ENCODE results near the gene HAP1. TPM values are rescaled to one million over a fixed set of nuclear protein-coding genes. Genes with fewer than 3 reads are reported as not detected.

The HAP1 gene
- total and polyA plus RNA-seq, 2 of the 8 experiments (the other 6 are each of a cell fraction or from before 2014, with no cell fraction given): 2.3 to 3.6 TPM

- Histone ChIP-seq H2AK5ac (ENCODE audit: low read depth, low read length) (no peak overlapping the region), H3K27ac (ENCODE audit: low read depth, low read length) (no peak overlapping the region), H3K4me2 (ENCODE audit: insufficient read depth in 1 of 2, low read depth in 2 of 2, low read length in 2 of 2) (no peak overlapping the region), H3K79me1 (ENCODE audit: low read depth, low read length) (no peaks in the 10 kb centered on the region), H3K79me2 (ENCODE audit: control insufficient read depth in 1 of 2, insufficient read depth in 2 of 2, low read length in 2 of 2) (no peaks in the 10 kb centered on the region), H3K23ac (ENCODE audit: insufficient read length) (no peak overlapping the region), H3K18ac (ENCODE audit: extremely low read depth, low read length) (no peak overlapping the region), H3K4me1 (replicated peaks in 1 of 4; ENCODE audit: control insufficient read depth in 3 of 4, insufficient read depth in 4 of 4, low read length in 3 of 4) (no peaks in the 10 kb centered on the region), H3K4me3 (ENCODE audit: extremely low read depth in 1 of 4, insufficient read depth in 2 of 4, low read depth in 3 of 4, low read length in 4 of 4) (no peak overlapping the region), H2AFZ (ENCODE audit: low read length) (no peak overlapping the region), H3K9me3 (ENCODE audit: insufficient read depth in 2 of 2, low read depth in 1 of 2, low read length in 1 of 2) (no peaks in the 10 kb centered on the region), H2BK20ac (ENCODE audit: low read length) (no peak overlapping the region), H3K9ac (replicated peaks in 1 of 4; ENCODE audit: extremely low read depth in 1 of 4, low read depth in 3 of 4, low read length in 3 of 4) (no peak overlapping the region), H2BK12ac (ENCODE audit: low read depth, low read length) (no peak overlapping the region), H3K36me3 (ENCODE audit: control insufficient read depth in 2 of 4, insufficient read depth in 4 of 4, low read length in 3 of 4) (no peaks in the 10 kb centered on the region), H3K27me3 (replicated peaks in 1 of 4; ENCODE audit: control insufficient read depth in 3 of 4, extremely low read depth in 1 of 4, insufficient read depth in 3 of 4, low read length in 3 of 4) (peaks cover 0 to 3% (median 0%) of the 10 kb centered on the region in 4 experiments; a peak in 2 of 7 replicates), H4K8ac (ENCODE audit: extremely low read depth, insufficient read depth, low read length) (no peak overlapping the region), H4K91ac (replicated peaks; ENCODE audit: insufficient read length, low read length) (no peak overlapping the region), H4K20me1 (replicated peaks in 1 of 2; ENCODE audit: control insufficient read depth in 1 of 2, insufficient read depth in 2 of 2, low read length in 2 of 2) (no peaks in the 10 kb centered on the region), H3K4ac (replicated peaks; ENCODE audit: insufficient read length, low read depth, low read length) (no peak overlapping the region), H2BK5ac (ENCODE audit: low read depth, low read length) (no peak overlapping the region), H2BK120ac (replicated peaks; ENCODE audit: low read depth, low read length) (no peak overlapping the region), H2BK15ac (ENCODE audit: low read length) (no peak overlapping the region), H4K5ac (ENCODE audit: insufficient read length, low read depth, low read length) (no peak overlapping the region), H3K23me2 (ENCODE audit: low read depth, low read length) (no peaks in the 10 kb centered on the region), H3K56ac (replicated peaks; ENCODE audit: insufficient read length, low read depth, low read length) (no peak overlapping the region), H3K14ac (ENCODE audit: insufficient read length) (no peak overlapping the region)
- TF ChIP-seq GTF2F1 (IDR thresholded peaks at IDR 0.05; ENCODE audit: borderline replicate concordance, low read depth, low read length) (no peak), GABPA (IDR thresholded peaks at IDR 0.05; ENCODE audit: borderline replicate concordance, insufficient read depth, low read length) (no peak), CREB1 (IDR thresholded peaks at IDR 0.05) (no peak), SIN3A (conservative IDR thresholded peaks at IDR 0.05 in 1 of 2, IDR thresholded peaks at IDR 0.05 in 1 of 2; ENCODE audit: low read depth in 1 of 2, low read length in 2 of 2) (no peak)
- POLR2A ChIA-PET (ENCODE audit: partially characterized antibody): interaction anchor here (0.8 to 1.6 kb wide), 10 partner anchors 14 to 60 kb away, joined by 3 to 7 read pairs (median 4); partner anchors contain the start of genes HAP1 and JUP
- DNase-seq (ENCODE audit: low read depth in 1 of 2, low spot score in 2 of 2): no peak
- WGBS, 2 experiments (ENCODE audit: extremely low coverage in 1 of 2, insufficient coverage in 1 of 2, insufficient read length in 1 of 2, insufficient replicate concordance in 2 of 2, low coverage in 1 of 2, low lambda C conversion rate in 2 of 2, missing lambda C conversion rate in 1 of 2): 82% methylated on average over 6 of the region's 6 CpGs; no CpG with 5 or more reads in 1 of the 2 experiments
- CTCF ChIA-PET (ENCODE audit: partially characterized antibody): interaction anchor here (0.6 to 2.0 kb wide), 10 partner anchors 10 to 63 kb away, joined by 3 to 6 read pairs (median 4); partner anchors contain the start of gene JUP
- no peak for FAIRE-seq
Measured at GRCh38 chr17:41748275-41748674, 13.8 kb upstream of the HAP1 start.

Measured in H1 (cell line).